NCI-H774 (cell line): ENCODE results near the gene CDH23.
A peak's percentile ranks its signal among the peaks of the same experiment; 100 is the strongest.
"Not testable (repeated sequence)": the region's sequence is repeated elsewhere in the genome, so short reads cannot be mapped to it uniquely, and the experiment has no call there.

Experiments
- DNase-seq: peaks from one replicate; lab custom pipeline; 2025; lab: John Stamatoyannopoulos, UW

Gene CDH23

DNA sequence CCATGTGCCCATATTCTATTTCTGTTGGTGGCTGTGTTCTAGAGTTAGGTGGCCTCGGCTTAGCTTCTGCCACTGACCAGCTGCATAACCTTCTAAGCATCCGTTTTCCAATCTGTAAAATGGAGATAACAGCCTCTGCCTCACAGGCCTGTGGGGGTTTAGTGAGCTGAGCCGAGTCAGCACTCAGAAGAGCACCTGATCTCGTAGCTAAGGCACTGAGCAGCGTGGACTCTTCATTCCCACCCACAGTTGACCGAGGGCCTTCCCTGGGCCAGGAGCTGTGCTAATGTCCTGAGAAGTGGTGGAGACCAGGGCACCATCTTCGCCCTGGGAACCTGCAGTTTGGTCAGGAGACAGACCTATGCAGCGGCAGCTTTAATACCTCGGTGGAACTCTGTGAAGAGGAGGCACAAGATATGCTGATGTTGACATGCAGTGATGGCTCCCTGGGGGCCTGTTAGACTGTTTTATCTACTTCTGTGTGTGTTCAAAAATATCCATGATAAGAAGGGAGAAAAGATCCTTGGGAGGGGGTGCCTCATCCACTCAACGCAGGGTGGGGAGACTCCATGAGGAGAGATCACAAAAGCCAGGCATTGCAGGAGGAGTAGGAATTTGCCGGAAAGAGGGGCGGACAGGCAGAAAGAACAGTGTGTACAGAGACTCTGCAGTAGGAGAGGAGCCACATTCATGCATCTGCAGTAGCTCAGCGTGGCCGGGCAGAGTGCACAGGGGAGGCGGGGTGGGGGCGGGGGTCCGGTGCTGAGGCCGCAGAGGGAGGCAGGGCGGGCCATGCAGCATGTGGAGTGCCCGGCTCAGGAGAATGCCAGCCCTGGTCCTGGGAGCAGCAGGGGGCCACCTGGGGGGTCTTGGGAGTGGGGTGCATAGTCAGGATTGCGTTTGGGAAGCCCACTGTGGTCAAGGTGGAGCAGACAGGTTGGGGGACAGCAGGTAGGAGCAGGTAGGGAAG, 186.1 kb downstream of the CDH23 start:
- DNase-seq: no peak

DNA sequence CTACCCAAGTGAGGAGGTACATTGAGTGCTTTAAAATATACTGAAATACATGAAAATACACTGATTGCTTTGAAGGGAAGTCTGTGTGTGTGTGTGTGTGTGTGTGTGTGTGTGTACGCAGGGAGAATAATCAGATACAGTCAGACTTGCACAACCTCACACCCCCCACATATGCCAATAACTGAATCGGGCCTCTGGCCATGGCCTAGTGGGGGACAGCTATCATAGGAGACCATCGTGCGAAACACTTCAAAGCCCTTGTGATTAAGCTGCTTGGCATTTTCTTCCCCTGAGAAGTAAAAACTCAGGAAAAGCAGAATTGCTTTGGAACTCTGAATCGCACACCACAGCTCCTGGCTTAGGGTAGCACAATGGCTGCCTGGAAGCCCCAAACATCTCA, 187.7 kb downstream of the CDH23 start:
- no peak for DNase-seq

- DNase-seq: no peak
These were observed 188.3 kb downstream of the CDH23 start for GRCh38 chr10:71584902-71585563.

DNA sequence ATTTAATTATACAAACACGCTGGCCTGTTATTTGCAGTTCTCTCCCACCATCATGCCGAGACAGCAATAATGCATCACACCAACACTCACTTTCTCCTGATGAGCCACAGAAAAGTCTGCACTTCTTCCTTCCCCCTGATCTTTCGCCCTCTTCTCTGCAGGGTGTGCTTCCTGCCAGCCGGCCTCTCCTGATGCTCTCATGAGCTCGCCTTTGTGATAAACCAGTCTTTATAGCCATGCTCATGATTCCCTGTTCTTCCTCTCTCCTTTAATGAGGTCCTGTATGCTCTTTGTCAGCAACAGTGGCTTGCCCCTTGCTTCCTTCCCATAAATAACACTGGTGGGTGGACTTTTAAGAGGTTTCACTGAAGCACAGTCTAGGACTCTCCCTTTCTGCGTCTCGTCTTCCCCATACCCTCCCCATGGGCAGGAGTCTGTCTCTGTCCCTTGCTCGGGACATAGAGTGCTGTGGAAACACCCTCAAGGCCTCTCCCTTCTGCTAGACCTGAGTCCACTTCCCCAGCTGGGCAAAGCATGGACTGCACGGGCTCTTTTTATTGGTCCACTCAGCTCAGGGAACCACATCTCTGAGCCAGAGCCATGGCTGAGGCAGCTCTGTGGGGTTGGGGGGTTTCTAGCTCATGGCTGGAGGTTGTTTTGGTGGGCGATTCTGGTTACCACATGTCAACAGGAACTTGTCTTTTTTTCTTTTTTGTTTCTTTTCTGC, 189.0 kb downstream of the CDH23 start:
- no peak for DNase-seq

DNA sequence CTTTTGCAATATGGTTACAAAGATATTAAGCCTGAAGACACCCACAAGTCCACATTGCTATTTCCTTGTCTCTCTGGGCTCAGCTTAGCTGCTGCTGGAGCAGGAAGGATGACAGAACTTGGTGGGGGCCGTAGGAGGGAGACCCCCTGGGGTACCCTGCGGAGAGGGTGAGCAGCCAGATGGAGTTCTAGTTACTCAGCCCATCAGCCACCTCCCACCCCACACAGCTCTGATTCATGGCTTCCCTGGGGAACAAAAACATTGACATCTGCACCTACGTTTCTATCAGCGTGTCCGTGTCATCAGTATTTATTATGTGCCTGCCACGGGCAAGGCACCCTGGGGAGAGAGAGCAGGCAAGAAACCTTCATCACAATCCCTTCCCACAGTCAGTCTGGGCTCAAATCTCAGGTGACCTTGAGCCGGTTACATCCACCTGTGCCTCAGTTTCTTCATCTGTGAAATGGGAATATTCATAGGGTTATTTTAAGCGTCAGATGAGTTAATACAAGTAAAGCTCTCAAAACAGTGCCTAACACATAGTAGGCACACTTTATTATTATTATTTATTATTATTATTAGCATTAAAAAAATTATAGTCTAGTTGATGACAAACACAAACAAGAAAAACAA, 191.3 kb downstream of the CDH23 start:
- DNase-seq: no peak

- no peak for DNase-seq
These were observed 192.0 kb downstream of the CDH23 start for GRCh38 chr10:71588685-71589084.

DNA sequence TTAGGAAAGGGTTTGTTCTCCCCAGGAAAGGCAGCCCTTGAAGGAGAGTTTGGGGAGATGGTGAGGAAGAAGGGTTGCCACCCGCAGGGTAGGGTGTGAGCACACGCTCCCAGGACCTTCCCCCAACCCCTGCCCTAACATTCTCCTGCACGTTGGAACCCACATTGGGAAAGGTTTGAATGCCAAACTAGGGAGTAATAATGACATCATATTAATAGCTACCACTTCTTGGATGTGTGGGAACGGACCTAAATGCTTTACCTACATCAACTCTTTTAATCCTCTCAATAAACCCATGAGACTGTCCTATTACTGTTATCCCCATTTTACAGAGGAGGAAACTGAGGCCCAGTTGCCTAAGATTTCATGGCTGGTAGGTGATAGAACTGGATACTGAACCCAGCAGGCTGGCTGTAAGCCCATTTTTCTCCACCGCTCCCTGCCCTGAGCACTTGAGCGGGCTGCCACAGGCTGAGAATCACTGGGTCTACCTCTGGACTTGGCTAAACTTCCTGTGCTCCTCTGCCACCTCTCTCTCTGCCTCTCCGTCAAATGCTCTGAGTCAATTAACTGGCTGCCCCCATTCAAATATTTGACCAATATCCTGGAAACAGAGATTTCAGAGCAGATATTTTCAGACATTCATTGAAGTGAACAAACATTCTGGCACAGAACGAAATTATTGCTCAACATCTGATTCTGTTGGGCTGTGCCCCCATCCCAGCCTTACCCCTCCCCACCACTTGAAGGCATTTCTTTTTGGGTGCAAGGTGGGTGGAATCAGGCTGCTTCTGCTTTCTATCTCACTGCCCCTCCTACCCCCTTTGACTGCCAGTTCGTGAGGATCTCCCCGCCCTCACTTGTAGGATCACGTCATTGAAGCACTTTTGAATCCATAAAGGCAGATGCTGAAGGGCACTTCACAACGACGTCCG, 193.2 kb downstream of the CDH23 start:
- DNase-seq: peak; percentile 4

DNA sequence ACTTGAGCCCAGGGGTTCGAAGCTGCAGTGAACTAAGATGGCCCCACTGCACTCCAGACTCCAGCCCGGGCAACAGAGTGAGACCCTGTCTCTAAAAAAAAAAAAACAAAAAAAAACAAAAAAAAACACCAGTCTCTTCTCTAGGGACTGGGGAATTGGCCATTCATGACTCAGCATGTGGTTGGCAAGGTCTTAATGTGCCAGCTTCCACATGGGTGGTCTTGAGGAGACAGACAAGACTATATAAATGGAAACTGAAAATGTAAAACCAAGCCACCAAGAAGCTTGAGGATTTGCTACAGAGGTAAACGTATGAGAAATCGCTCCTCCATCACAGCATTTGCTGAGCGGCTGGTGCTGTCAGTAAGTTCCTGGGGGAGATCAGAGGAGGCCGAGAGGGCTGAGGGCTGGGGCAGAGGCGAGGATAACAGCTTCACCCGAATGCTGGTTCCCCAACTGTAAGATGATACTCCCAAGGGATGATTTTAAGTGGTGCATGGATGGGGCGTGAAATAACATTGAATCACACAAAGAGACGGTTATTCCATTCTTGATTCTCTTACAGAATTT, 194.1 kb downstream of the CDH23 start:
- no peak for DNase-seq

GRCh38 chr10:71594934-71595571, 198.3 kb downstream of the CDH23 start:
- DNase-seq: no peak

DNA sequence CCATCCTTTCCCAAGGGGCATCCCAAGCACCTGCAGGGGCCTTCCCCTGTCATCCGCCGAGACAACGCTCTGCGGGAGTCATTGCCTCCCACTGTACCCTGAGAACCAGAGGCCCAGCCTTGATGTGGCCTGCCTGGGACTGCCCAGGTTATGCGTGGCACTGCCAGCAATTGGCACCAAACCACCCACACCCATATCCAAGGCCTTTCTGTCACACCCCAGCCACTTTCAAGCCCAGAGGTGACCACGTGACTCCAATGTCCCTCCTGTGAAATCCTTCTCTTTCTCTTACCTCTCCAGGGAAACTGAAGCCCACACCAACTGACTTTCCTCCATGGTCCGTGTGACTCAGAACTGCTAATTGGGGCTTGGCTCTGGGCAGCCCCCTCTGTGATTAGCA, 198.9 kb downstream of the CDH23 start:
- DNase-seq: no peak

GRCh38 chr10:71596127-71596526, 199.4 kb downstream of the CDH23 start:
- no peak for DNase-seq

- no peak for DNase-seq
These were observed 200.0 kb downstream of the CDH23 start for GRCh38 chr10:71596759-71597158.

GRCh38 chr10:71597821-71598498, 201.2 kb downstream of the CDH23 start:
- no peak for DNase-seq

GRCh38 chr10:71598621-71599055, 201.9 kb downstream of the CDH23 start:
- no peak for DNase-seq

DNA sequence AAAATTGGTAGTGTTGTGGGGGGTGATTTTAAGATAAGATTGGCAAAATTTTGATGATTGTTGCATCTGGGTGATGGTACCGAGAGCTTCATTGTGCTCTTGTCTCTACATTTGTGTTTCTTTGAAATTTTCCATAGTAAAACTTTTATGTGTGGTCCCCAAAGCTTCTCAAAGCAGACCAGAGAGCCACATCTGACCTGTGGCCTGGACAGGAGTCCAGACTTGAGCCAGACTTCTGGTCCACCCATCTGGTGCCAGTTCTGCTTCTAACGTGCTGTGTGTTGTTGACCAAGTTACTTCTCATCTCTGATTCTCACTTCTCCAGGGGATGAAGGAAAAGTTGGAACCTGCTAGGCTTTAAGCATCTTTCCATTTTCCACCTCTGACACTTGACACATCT, 202.8 kb downstream of the CDH23 start:
- DNase-seq: no peak

- not testable (repeated sequence) for DNase-seq
These were observed 203.5 kb downstream of the CDH23 start for GRCh38 chr10:71600242-71600641.

DNA sequence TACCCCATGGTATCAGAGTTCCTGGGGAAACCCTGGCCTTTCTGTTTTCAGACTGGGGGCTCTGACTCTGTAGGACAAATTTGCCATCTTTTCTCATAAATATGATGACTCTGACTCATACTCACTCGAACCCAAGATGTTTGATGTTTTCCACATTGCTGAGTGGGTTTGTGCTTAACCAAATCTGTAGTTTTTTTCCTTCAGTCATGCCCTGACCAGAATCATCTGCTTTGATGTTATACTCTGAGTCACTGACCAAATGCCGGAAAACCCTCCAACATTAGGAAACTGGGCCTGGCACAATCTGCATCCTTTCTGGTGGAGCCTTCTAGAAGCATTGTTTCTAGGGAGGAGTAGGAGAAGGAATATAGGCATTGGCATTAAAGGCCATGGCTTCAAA, 204.1 kb downstream of the CDH23 start:
- no peak for DNase-seq

- DNase-seq: no peak
These were observed 204.6 kb downstream of the CDH23 start for GRCh38 chr10:71601273-71601672.

- no peak for DNase-seq
These were observed 206.4 kb downstream of the CDH23 start for GRCh38 chr10:71603150-71603549.

DNA sequence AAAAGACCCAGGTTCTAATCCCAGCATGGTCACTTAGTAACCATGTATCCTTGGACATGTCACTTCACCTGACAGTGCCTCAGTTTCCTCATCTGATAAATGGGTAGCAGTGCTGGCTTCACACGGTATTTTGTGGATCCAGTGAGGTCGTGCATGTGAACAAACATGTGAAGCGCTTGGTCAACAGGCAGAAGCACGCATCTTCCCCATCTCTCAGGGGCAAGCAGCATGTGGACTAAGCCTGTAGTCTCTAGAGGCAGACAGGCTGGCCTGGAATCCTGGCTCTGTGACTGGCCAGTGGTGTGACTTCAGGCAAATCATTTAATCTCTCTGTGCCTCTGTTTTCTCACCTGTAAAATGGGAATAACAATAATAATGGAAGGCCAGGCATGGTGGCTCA, 207.0 kb downstream of the CDH23 start:
- DNase-seq: no peak
